ENCODE data around the gene INPP4A.

DNA sequence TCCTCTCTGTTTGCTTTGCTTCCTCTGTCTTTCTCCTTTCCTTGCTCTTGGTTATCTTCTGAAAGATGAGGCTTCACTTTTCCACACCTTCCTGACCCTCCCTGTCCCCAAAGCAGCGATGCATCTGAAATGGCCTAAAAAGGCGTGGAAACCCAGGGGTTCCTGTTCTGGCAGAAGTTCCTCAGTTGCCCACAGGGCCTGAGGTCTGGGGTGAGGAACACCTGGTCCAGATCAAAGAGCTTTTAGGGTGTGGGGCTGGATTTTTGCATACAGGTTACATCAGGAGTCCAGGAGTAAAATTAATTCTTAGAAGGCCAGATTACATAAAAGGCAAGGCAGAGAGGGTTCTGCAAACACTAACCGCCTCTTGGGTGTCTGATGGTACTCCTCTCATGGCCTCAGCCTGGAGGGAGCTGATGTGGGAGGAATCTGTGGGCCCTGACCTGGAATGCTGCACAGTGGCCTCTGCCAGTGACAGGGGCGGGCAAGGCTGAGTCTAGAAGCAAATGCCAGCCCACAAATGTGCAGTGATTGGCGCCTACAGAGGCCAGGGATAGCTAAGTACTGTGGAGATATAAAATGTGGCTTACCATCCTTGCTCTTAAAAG is 41.8 kb downstream of the INPP4A start:
- TF ChIP-seq, protein P1, sequence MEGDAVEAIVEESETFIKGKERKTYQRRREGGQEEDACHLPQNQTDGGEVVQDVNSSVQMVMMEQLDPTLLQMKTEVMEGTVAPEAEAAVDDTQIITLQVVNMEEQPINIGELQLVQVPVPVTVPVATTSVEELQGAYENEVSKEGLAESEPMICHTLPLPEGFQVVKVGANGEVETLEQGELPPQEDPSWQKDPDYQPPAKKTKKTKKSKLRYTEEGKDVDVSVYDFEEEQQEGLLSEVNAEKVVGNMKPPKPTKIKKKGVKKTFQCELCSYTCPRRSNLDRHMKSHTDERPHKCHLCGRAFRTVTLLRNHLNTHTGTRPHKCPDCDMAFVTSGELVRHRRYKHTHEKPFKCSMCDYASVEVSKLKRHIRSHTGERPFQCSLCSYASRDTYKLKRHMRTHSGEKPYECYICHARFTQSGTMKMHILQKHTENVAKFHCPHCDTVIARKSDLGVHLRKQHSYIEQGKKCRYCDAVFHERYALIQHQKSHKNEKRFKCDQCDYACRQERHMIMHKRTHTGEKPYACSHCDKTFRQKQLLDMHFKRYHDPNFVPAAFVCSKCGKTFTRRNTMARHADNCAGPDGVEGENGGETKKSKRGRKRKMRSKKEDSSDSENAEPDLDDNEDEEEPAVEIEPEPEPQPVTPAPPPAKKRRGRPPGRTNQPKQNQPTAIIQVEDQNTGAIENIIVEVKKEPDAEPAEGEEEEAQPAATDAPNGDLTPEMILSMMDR (conservative IDR thresholded peaks at IDR 0.05; ENCODE audit: low read depth, low read length): no peak
- no peak for TF ChIP-seq EZH2 (IDR thresholded peaks at IDR 0.05; ENCODE audit: low read length, unreplicated experiment)

Measured in PC-3 (cell line).